Measurements from ENCODE around the gene GNAS-AS1.
"Not testable (repeated sequence)": the region's sequence is repeated elsewhere in the genome, so short reads cannot be mapped to it uniquely, and the experiment has no call there.

GNAS-AS1 gene

DNA sequence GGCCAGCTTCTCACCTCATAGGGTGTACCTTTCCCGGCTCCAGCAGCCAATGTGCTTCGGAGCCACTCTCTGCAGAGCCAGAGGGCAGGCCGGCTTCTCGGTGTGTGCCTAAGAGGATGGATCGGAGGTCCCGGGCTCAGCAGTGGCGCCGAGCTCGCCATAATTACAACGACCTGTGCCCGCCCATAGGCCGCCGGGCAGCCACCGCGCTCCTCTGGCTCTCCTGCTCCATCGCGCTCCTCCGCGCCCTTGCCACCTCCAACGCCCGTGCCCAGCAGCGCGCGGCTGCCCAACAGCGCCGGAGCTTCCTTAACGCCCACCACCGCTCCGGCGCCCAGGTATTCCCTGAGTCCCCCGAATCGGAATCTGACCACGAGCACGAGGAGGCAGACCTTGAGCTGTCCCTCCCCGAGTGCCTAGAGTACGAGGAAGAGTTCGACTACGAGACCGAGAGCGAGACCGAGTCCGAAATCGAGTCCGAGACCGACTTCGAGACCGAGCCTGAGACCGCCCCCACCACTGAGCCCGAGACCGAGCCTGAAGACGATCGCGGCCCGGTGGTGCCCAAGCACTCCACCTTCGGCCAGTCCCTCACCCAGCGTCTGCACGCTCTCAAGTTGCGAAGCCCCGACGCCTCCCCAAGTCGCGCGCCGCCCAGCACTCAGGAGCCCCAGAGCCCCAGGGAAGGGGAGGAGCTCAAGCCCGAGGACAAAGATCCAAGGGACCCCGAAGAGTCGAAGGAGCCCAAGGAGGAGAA, 10.5 kb downstream of the GNAS-AS1 start:
- DNase-seq (ENCODE audit: extremely low spot score, insufficient read length, low read depth), result no peak
- no peak for FAIRE-seq

DNA sequence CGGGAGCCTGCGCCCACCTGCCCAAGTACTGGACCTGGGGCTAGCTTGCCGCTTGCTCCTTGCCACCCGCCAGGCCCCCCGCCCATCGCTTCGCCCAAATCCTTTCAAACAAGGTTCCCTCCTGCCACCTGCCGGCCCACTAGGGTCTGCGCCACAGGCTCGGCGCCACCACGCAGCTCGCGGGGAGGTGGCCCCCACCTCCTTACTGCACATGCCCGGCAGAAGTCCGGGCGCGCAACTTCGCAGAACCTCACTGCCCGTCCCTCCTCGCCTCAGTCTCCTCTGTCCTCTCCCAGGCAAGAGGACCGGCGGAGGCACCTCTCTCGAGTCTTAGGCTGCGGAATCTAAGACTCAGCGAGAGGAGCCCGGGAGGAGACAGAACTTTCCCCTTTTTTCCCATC, 11.2 kb downstream of the GNAS-AS1 start:
- FAIRE-seq, result no peak
- no peak for DNase-seq (ENCODE audit: extremely low spot score, insufficient read length, low read depth)

DNA sequence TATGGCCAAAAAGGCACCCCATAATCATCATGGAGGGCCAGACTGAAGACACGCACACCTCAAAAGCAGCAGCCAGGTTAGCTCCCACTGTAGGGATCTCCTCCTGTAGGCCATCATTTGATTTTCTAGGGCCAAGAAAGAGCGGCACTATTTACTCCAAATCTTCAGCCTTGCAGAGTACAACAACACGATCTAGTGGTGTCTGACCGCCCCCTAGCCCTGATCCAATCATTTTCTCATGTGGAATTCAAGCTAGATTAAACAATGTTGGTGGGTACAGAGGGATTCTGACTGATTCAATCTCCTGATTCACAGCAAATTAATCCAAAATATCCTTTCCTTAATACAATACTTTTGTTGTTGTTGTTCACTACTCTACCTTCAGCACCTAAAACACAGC, 12.5 kb downstream of the GNAS-AS1 start:
- FAIRE-seq (no peak), DNase-seq (ENCODE audit: extremely low spot score, insufficient read length, low read depth) (no peak)

DNA sequence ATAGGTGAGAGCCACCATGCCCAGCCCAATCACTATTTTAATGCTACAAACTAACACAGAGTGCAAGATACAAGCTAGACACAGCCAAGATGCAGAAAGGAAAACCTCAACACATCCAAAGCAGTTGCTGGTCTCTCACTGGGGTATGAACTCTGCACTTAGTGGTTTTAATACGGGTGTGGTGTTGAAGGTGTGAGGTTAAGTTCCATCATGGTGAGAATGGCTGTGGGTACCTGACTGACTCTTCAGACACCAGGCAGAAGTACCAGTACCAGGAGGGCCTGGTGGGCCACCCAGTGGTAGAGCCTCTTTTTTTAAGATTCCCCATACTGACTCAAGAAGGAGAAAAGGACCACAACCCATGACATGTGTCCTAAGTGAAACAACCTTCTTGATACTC, 13.0 kb downstream of the GNAS-AS1 start:
- DNase-seq (ENCODE audit: extremely low spot score, insufficient read length, low read depth), result no peak
- no peak for FAIRE-seq

- no peak for DNase-seq (ENCODE audit: extremely low spot score, insufficient read length, low read depth)
- FAIRE-seq, result no peak
Observed at GRCh38 chr20:58836616-58837204, 14.0 kb downstream of the GNAS-AS1 start.

DNA sequence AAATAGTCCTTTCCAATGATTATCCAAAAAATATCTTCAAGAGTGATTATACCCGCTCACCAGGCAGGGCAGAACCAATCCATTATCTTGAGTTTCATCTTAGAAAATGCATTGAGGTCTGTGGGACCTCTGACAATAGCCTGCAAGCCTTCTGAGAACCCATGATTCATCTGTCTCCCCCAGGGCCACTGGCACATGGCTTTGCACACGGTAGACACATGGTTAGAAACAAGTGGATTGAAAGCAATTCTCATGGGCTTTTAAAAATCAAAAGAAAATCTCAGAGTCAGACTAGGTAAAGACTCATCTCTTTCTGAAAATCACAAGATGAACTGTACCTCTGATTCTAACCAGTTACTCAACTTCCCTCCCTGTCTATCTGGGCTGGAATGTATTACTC, 15.5 kb downstream of the GNAS-AS1 start:
- DNase-seq (ENCODE audit: extremely low spot score, insufficient read length, low read depth), result no peak
- FAIRE-seq, result no peak

DNA sequence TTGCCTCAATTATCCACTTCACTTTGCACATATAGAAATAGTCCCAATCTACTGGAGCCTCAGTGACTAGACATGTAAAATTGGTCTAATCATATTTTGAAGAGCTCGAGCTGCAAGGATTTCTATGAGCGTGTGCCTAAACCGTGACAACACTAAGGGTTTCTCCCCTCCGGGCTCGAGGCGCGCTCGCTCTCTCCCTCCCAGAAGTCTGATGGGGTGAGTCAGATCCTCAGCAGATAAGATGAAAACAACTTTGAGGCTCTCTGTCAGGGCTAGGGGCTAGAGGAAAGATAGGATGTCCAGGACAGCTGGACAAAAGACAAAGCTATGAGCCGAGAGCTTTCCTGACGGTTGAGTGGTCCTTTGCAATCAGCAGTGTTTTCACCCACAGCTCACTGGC, 16.8 kb downstream of the GNAS-AS1 start:
- no peak for FAIRE-seq
- DNase-seq (ENCODE audit: extremely low spot score, insufficient read length, low read depth), result no peak

- DNase-seq (ENCODE audit: extremely low spot score, insufficient read length, low read depth), result no peak
- FAIRE-seq, result no peak
Observed at GRCh38 chr20:58832457-58832856, 18.2 kb downstream of the GNAS-AS1 start.

DNA sequence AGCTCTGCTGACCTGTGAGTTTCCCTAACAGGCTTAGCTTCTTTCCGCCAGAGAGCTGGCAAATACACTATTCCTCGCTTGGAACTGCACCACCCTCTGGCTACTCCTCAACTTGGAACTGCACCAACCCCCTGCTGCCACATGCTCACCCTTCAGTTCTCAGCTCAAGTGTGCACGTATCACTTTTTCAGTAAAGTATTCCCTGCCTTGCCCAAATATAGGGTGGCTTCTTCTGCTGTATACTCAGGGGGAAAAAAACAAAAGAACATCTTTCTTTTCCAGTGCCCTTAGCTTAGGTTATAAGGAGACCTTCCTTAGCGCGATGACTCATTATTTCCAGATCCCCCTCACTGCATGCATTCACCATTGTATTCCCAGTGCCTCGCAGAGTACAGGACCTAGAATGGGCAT, 21.2 kb downstream of the GNAS-AS1 start:
- FAIRE-seq (no peak), DNase-seq (ENCODE audit: extremely low spot score, insufficient read length, low read depth) (no peak)

GRCh38 chr20:58828804-58829203, 21.9 kb downstream of the GNAS-AS1 start:
- FAIRE-seq, result not testable (repeated sequence)

DNA sequence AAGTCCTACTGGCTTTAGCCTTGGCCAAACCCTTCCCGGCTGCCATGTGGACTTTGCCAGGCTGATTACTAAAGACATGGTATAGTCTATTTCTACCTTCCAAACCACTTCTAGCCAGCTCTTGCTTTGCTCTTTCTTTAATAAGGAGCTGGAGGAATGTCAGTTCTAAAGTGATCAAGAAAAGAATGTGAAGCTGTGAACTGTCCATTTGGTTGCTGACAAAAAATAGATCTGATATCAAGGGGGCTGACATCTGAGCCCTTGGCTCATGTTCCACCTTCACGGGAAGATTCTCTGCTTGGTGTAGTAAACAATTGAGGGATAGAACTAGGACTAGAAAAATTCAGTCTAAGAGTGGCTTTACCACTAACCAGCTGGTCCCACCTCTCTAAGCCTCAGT, 22.6 kb downstream of the GNAS-AS1 start:
- no peak for FAIRE-seq
- DNase-seq (ENCODE audit: extremely low spot score, insufficient read length, low read depth), result no peak

More at GRCh38 chr20:58828804-58829203, 21.9 kb downstream of the GNAS-AS1 start:
- DNase-seq (ENCODE audit: extremely low spot score, insufficient read length, low read depth), result not testable (repeated sequence)

GRCh38 chr20:58826271-58826670, 24.4 kb downstream of the GNAS-AS1 start:
- FAIRE-seq (no peak), DNase-seq (ENCODE audit: extremely low spot score, insufficient read length, low read depth) (no peak)

GRCh38 chr20:58825450-58825849, 25.3 kb downstream of the GNAS-AS1 start:
- no peak for FAIRE-seq
- DNase-seq (ENCODE audit: extremely low spot score, insufficient read length, low read depth), result no peak

- no peak for FAIRE-seq
Observed at GRCh38 chr20:58824843-58825242, 25.9 kb downstream of the GNAS-AS1 start.

DNA sequence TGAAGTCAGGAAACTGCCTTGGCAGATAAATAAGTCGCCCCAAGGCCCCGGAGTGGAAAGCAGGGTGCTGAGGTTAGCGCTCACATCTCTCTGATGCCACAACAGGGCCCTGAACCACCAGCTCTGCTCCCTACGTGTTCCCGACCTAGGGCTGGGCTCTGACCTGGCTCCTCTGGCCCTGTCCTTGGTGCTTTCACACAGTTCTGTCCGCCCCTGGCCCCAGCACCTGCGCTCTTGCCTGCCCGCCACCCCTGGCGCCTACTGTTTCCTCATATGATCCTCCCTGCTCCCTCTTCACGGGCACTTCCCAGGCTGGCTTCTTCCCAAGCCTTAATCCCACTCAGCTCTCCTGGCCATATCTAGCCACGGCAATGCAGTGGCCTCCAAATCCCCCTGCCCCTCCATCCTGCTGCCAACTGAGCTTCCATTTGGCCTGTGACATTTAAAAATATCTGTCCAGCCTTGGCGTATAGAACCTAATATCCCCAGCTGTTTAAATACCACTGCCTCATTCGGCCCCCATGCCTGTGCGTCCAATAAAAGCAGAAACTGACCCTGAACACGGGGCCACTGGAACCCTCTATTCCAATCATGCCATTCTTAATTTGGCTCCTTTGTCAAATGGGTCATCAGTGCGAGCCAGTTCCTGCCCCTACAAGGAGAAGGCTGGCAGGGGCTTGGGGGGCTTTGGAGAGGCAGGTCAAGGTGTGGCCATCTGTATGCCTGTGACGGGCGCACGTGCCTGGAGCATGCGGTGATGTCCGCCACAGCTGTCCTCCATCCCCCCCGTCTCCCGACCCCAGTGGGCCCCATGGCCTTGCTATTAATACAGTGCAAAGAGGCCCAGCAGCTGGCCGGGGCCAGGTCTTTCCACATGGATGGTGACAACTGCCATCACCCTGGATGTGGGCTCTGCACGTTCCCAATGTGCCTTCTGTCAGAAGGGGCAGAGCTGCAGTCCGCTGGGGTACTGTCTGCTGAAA, 27.7 kb downstream of the GNAS-AS1 start:
- FAIRE-seq (no peak), DNase-seq (ENCODE audit: extremely low spot score, insufficient read length, low read depth) (no peak)

More at GRCh38 chr20:58824843-58825242, 25.9 kb downstream of the GNAS-AS1 start:
- no peak for DNase-seq (ENCODE audit: extremely low spot score, insufficient read length, low read depth)

- DNase-seq (ENCODE audit: extremely low spot score, insufficient read length, low read depth) (no peak), FAIRE-seq (no peak)
Observed at GRCh38 chr20:58822149-58822548, 28.6 kb downstream of the GNAS-AS1 start.

- not testable (repeated sequence) for DNase-seq (ENCODE audit: extremely low spot score, insufficient read length, low read depth); FAIRE-seq
Observed at GRCh38 chr20:58820515-58820914, 30.2 kb downstream of the GNAS-AS1 start.

DNA sequence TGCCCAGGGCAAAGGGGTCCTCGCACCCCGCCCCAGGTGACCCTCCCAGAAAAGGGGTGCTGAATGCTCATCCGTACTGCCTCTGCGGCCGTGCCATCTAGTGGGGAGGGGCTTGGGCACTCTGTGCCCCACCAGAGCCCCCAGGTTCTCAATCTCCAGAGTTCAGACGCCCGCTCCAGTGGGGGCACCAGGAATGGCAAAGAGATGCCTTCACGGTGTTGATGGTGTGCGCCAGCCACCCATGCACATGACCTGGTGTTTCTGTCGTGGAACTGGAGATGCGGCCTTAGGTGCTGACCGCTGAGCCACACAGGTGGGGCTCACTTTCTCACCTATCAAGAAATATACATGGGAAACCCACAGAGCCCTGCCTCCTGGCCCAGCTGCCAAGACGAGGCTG, 30.8 kb downstream of the GNAS-AS1 start:
- no peak for FAIRE-seq
- no peak for DNase-seq (ENCODE audit: extremely low spot score, insufficient read length, low read depth)

DNA sequence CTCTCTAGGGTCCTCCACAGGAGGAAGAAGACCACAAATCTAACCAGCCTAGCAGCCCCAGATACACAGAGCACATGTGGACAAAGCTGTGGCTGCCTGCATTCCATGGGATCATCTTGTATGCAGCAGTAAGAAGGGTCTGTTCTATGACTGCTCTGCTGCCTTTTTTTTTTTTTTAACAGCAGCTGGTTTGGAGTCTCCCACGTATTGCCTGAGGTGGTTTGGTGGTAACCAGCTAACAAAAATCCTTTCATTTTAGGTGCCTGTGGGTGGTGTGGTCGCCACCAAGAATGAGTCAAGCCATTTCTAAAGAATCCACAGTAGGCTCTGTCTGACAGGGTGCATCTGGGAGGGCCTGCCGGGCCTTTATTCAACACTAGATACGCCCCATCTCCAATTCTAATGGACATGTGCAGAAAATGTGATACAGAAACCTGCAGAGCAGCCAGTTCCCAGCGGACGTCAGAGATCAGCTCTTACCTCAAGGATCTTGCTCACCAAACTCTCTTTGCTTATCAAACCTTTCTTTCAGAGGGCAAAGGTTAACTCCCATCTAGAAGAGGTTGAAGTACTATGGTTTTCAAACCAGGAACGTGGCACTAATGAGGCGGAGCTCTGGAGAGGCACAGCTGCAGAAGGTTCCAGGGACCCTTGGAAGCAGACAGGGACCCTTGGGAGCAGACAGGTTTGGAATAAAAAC, 32.0 kb downstream of the GNAS-AS1 start:
- FAIRE-seq, result no peak
- DNase-seq (ENCODE audit: extremely low spot score, insufficient read length, low read depth), result no peak

- DNase-seq (ENCODE audit: extremely low spot score, insufficient read length, low read depth), result no peak
- no peak for FAIRE-seq
Observed at GRCh38 chr20:58817748-58818147, 33.0 kb downstream of the GNAS-AS1 start.
